Epithelial cell of proximal tubule (primary cell): Measurements from ENCODE around the gene ETFDH. TPM values are rescaled to one million over a fixed set of nuclear protein-coding genes. Genes with fewer than 3 reads are reported as not detected.

ENCODE experiments used
- DNase-seq: peaks from one replicate; pipeline ENCODE4 v3.0.0-alpha.2; 2011; ENCODE audit warnings: low read depth
- H3K4me3 ChIP-seq: 2 replicates; pipeline ENCODE4 v1.5.1; 2011; ENCODE audit warnings: low read depth, mild to moderate bottlenecking, low read length
- total RNA-seq: library from RNA; depleted of rRNA; stranded (reverse); fragments of >200 nt; gene quantifications from 2 replicates; pipeline ENCODE4 v1.2.3, GENCODE V29; 2015
- TF ChIP-seq, protein P1 (sequence below): conservative IDR thresholded peaks from 2 replicates; pipeline ENCODE4 v1.5.1; 2012; ENCODE audit warnings: low read depth, mild to moderate bottlenecking, low read length

The ETFDH gene
- total RNA-seq, 1 donor from 2014 or later, result 7.1 TPM

DNA sequence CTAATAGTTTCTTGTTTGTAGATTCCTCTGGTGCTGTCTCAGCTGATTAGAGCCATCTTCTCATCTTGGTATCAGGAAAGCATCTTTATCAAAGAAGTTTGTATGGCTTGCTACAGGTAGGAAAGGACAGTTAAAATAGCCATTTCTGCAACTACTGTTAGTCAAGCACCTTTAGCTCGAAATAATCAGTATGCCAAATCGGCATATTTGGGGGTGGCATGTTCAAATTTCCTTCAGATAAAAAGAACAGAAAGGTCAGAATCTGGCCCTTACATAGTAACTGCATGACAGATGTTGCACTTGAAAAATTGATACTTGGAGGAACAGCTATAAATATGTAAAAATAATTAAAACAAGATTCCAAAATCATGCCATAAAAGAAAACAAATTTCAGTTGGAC, 5.2 kb upstream of the ETFDH start:
- TF ChIP-seq, protein P1, sequence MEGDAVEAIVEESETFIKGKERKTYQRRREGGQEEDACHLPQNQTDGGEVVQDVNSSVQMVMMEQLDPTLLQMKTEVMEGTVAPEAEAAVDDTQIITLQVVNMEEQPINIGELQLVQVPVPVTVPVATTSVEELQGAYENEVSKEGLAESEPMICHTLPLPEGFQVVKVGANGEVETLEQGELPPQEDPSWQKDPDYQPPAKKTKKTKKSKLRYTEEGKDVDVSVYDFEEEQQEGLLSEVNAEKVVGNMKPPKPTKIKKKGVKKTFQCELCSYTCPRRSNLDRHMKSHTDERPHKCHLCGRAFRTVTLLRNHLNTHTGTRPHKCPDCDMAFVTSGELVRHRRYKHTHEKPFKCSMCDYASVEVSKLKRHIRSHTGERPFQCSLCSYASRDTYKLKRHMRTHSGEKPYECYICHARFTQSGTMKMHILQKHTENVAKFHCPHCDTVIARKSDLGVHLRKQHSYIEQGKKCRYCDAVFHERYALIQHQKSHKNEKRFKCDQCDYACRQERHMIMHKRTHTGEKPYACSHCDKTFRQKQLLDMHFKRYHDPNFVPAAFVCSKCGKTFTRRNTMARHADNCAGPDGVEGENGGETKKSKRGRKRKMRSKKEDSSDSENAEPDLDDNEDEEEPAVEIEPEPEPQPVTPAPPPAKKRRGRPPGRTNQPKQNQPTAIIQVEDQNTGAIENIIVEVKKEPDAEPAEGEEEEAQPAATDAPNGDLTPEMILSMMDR, result no peak
- DNase-seq, result no peak
- H3K4me3 ChIP-seq, result no peak overlapping the region

DNA sequence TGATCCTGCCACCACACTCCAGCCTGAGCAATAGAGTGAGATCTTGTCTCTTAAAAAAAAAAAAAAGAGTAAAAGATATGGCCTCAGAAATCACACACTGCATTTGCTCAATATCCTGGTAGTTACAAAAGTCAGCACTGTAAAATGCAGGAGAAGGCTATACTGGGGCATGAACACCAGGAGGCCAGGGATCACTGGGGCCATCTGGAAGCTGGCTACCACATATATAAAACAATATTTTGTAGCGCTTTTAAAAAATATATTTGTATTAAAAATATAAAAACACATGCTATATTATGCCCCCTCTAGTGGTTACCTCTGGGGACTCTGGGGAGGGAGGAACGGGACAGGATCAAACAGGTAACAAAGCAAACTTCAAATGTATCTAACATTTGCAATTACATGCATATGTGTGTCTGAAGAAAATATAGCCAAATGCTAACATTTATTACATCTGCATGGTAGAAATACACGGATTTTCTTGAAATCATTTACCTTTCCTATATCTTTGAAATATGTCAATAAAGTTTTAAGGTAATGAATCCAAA, 4.4 kb upstream of the ETFDH start:
- no peak for DNase-seq
- TF ChIP-seq, protein P1, result peak; percentile 59
- no peak overlapping the region for H3K4me3 ChIP-seq

DNA sequence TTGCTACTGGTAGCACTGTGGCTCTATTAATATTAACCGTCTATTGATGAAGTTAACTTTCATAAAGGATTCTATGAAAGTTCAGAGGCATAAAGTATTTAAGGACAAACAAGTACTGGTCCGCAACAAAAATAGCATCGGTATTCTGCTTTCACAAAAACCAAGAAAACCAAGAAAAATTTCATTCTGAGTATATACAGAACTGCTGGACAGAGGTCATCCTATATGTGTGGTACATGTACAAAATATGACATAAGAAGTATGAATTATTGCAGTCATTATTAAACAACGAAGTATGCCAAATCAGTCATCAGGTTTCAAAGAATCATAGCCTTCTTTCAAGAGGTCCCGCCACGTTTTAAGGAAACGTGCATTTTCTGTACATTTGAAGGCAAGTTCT, 2.8 kb upstream of the ETFDH start:
- DNase-seq, result no peak
- TF ChIP-seq, protein P1, result no peak
- no peak overlapping the region for H3K4me3 ChIP-seq

DNA sequence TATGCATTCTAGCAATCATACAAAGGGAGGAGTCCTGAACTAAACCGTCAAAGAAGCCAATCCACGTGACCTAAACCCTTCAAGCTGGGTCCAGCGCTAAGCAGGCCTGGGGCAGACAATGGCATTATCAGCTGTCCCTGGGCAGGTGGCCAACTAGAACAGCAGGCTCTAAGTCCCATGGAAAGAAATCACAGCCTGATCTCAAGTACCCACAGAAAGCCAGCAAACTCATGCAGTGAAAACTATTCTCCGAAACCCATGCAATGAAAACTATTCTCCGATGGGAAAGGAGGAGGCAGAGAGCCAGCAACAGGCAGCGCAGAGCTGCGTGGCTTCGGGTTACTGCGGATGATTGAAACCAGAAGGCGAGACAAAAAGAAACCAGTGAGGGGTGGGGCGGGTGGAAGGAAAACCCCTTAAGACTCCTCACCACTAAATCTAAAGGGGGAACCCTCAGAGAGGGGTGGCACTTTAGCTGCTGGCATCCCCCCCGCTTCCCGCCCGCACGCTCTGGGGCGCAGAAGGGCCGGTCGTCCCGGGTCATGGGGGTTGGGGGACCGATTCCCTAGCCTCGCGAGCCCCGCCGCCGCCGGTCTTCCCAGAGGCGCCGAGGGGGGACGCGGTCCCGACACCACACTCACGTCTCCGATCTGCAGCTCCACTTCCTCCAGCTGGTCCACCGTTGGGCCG, 976 bp upstream of the ETFDH start:
- peak; percentile 31 for DNase-seq
- peak overlapping the region; percentile 80 for H3K4me3 ChIP-seq
- TF ChIP-seq, protein P1, result no peak

DNA sequence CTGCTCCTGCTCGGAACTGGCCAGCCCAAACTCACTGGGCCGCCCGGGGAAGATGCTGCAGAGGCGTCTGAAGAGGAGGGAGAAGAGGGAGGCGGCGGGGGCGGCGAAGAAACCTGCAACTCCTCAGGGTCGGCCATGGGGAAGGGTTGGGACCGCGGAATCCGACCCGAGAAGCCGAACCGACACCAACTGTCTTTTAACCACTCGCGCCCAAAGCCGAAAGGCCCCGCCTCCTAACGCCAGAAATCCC, 506 bp upstream of the ETFDH start, which contains the start of gene C4orf46:
TSS of gene C4orf46 (minus strand) at position 223 of the 250 bp plus-strand sequence. CDS start at position 137, 86 bp downstream.
- TF ChIP-seq, protein P1, result no peak
- peak within 1 kb of the TSS; percentile 80 for H3K4me3 ChIP-seq
- no peak for DNase-seq

DNA sequence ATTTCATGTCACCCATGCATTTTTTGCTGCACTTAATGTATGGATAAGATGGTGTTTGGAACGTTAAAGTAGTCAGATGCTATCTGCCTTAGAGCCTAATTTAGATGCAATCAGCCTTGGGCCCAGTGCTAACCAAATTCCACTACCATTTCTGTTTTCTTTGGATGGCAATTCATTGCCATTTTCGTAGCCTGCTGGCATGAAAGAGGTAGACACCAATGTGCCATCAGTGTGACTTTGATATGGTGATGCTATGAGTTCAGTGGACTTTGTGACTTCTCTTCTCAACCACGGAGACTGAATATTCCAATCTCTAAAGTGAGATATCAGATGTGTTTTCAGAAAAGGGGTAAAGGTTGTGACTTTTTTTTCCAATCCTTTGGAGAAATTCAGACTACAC, 1.5 kb downstream of the ETFDH start:
- no peak overlapping the region for H3K4me3 ChIP-seq
- DNase-seq, result no peak
- TF ChIP-seq, protein P1, result no peak

DNA sequence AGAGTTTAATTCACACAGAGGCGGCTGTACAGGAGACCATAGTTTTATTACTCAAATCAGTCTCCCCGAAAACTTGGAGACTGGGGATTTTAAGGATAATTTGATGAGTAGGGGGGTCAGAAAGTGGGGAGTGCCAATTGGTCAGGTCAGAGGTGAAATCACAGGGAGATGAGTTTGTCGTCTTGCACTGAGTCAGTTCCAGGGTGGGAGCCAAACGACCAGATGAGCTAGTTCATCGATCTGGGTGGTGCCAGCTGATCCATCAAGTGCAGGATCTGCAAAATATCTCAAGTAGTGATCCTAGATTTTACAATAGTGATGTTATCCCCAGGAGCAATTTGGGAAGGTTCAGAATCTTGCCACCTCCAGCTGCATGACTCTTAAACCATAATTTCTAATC, 4.0 kb downstream of the ETFDH start:
- no peak overlapping the region for H3K4me3 ChIP-seq
- no peak for DNase-seq
- TF ChIP-seq, protein P1, result no peak
